ENCODE data around the gene LZTS3. TPM values are rescaled to one million over a fixed set of nuclear protein-coding genes. Genes with fewer than 3 reads are reported as not detected.

LZTS3 gene
- total and polyA plus RNA-seq, 2 of the 8 experiments (the other 6 are each of a cell fraction or from before 2014, with no cell fraction given): 31.8 to 33.5 TPM

- H3K4me2 ChIP-seq (ENCODE audit: insufficient read depth in 1 of 2, low read depth in 2 of 2, low read length in 2 of 2): no peak overlapping the region
- H2AK5ac ChIP-seq (ENCODE audit: low read depth, low read length): no peak overlapping the region
- CTCF ChIA-PET (ENCODE audit: partially characterized antibody): interaction anchor here (0.5 to 1.4 kb wide), 7 partner anchors 11 to 121 kb away, joined by 3 to 5 read pairs (median 4); no protein-coding TSS in a partner anchor
- peaks cover 0 to under 1% (median 0%) of the 10 kb centered on the region in 4 experiments; a peak in 3 of 8 replicates for H3K36me3 ChIP-seq (ENCODE audit: control insufficient read depth in 2 of 4, insufficient read depth in 4 of 4, low read length in 3 of 4)
- H4K5ac ChIP-seq (ENCODE audit: insufficient read length, low read depth, low read length): no peak overlapping the region
- no peak overlapping the region for H2BK12ac ChIP-seq (ENCODE audit: low read depth, low read length)
- no peak overlapping the region for H3K18ac ChIP-seq (ENCODE audit: extremely low read depth, low read length)
- H3K14ac ChIP-seq (ENCODE audit: insufficient read length): no peak overlapping the region
- H3K9me3 ChIP-seq (ENCODE audit: insufficient read depth in 2 of 2, low read depth in 1 of 2, low read length in 1 of 2): no peaks in the 10 kb centered on the region
- no peak overlapping the region for H3K23ac ChIP-seq (ENCODE audit: insufficient read length)
- TF ChIP-seq CTBP2 (IDR thresholded peaks at IDR 0.05; ENCODE audit: borderline replicate concordance, insufficient read depth, insufficient read length, low read length) (no peak), KDM5A (IDR thresholded peaks at IDR 0.05; ENCODE audit: low read length) (no peak), NANOG (IDR thresholded peaks at IDR 0.05; ENCODE audit: insufficient read depth, low read depth, low read length, poor library complexity, severe bottlenecking) (no peak), SAP30 (IDR thresholded peaks at IDR 0.05; ENCODE audit: insufficient read depth, insufficient replicate concordance, low read length) (no peak), SIX5 (IDR thresholded peaks at IDR 0.05; ENCODE audit: low read depth, low read length) (no peak), RFX5 (IDR thresholded peaks at IDR 0.05; ENCODE audit: borderline replicate concordance, low read depth, low read length) (no peak), TCF12 (IDR thresholded peaks at IDR 0.05; ENCODE audit: low read depth, low read length) (no peak), SIRT6 (IDR thresholded peaks at IDR 0.05; ENCODE audit: low read length) (no peak), YY1 (IDR thresholded peaks at IDR 0.05; ENCODE audit: low read depth, low read length) (no peak), EZH2 (IDR thresholded peaks at IDR 0.05; ENCODE audit: low read depth, low read length, severe bottlenecking) (no peak), CREB1 (IDR thresholded peaks at IDR 0.05) (no peak), TAF7 (optimal IDR thresholded peaks at IDR 0.05; ENCODE audit: borderline replicate concordance, low read depth, low read length) (no peak)
- no peak overlapping the region for H4K8ac ChIP-seq (ENCODE audit: extremely low read depth, insufficient read depth, low read length)
- no peaks in the 10 kb centered on the region; the same call in 1 of the 2 replicates for H3K23me2 ChIP-seq (ENCODE audit: low read depth, low read length)
- no peak overlapping the region for H4K91ac ChIP-seq (replicated peaks; ENCODE audit: insufficient read length, low read length)
- H3K27ac ChIP-seq (ENCODE audit: low read depth, low read length): no peak overlapping the region
- no peak overlapping the region for H3K4me3 ChIP-seq (ENCODE audit: extremely low read depth in 1 of 4, insufficient read depth in 2 of 4, low read depth in 3 of 4, low read length in 4 of 4)
- FAIRE-seq (no peak), DNase-seq (ENCODE audit: low read depth in 1 of 2, low spot score in 2 of 2) (no peak)
- H3K4me1 ChIP-seq (replicated peaks in 1 of 4; ENCODE audit: control insufficient read depth in 3 of 4, insufficient read depth in 4 of 4, low read length in 3 of 4): no peaks in the 10 kb centered on the region
- POLR2A ChIA-PET (ENCODE audit: partially characterized antibody): interaction anchor here (0.6 to 2.3 kb wide), 11 partner anchors 9 to 115 kb away, joined by 3 to 9 read pairs (median 5); partner anchors contain the start of genes FASTKD5, ITPA, LZTS3 and UBOX5
- H2AFZ ChIP-seq (ENCODE audit: low read length): no peak overlapping the region
- H2BK20ac ChIP-seq (ENCODE audit: low read length): no peak overlapping the region
- no peaks in the 10 kb centered on the region for H3K27me3 ChIP-seq (replicated peaks in 1 of 4; ENCODE audit: control insufficient read depth in 3 of 4, extremely low read depth in 1 of 4, insufficient read depth in 3 of 4, low read length in 3 of 4)
- H3K9ac ChIP-seq (replicated peaks in 1 of 4; ENCODE audit: extremely low read depth in 1 of 4, low read depth in 3 of 4, low read length in 3 of 4): no peak overlapping the region
- H2BK15ac ChIP-seq (ENCODE audit: low read length): no peak overlapping the region
- H3K79me1 ChIP-seq (ENCODE audit: low read depth, low read length): no peaks in the 10 kb centered on the region; the same call in 1 of the 2 replicates
- H2BK5ac ChIP-seq (ENCODE audit: low read depth, low read length): no peak overlapping the region
- no peak overlapping the region for H2BK120ac ChIP-seq (replicated peaks; ENCODE audit: low read depth, low read length)
- no peaks in the 10 kb centered on the region for H4K20me1 ChIP-seq (replicated peaks in 1 of 2; ENCODE audit: control insufficient read depth in 1 of 2, insufficient read depth in 2 of 2, low read length in 2 of 2)
- WGBS, 2 experiments (ENCODE audit: extremely low coverage in 1 of 2, insufficient coverage in 1 of 2, insufficient read length in 1 of 2, insufficient replicate concordance in 2 of 2, low coverage in 1 of 2, low lambda C conversion rate in 2 of 2, missing lambda C conversion rate in 1 of 2): 85% methylated on average over 3 of the region's 3 CpGs; no CpG with 5 or more reads in 1 of the 2 experiments
- H3K4ac ChIP-seq (replicated peaks; ENCODE audit: insufficient read length, low read depth, low read length): no peak overlapping the region
- H3K56ac ChIP-seq (replicated peaks; ENCODE audit: insufficient read length, low read depth, low read length): no peak overlapping the region
- H3K79me2 ChIP-seq (ENCODE audit: control insufficient read depth in 1 of 2, insufficient read depth in 2 of 2, low read length in 2 of 2): no peaks in the 10 kb centered on the region
These were observed 10.7 kb upstream of the LZTS3 start for GRCh38 chr20:3183896-3184612.

All from H1 (cell line).